CD4-positive, alpha-beta T cell (primary cell): ENCODE results near the gene GPRC5C. TPM values are rescaled to one million over a fixed set of nuclear protein-coding genes. Genes with fewer than 3 reads are reported as not detected.
A peak's percentile ranks its signal among the peaks of the same experiment; 100 is the strongest.

ENCODE experiments used
- ATAC-seq: fragments of 200-7000 bp; cut with Tn5 transposase; one replicate; pipeline ENCODE4 v1.10.0; 2022; ENCODE audit warnings: mild to moderate bottlenecking; ENCODE audit not compliant: poor library complexity
- CTCF ChIA-PET: fragments of 350-600 bp; sonication (Branson Sonifier 250); formaldehyde crosslinking; loops from one replicate; lab custom pipeline; 2021; ENCODE audit warnings: antibody characterized with exemption, inconsistent platforms; lab: Charles Lee
- POLR2A ChIA-PET: fragments of 350-600 bp; sonication (Branson Sonifier 250); formaldehyde crosslinking; loops from one replicate; lab custom pipeline; 2021; ENCODE audit warnings: antibody characterized with exemption, inconsistent platforms; lab: Charles Lee
- DNase-seq, 14 experiments: peaks; one replicate each; pipeline ENCODE4 v3.0.0-alpha.2; 2013 to 2020; ENCODE audit warnings: mixed read lengths in 2 of 14
- H3K27ac ChIP-seq, 2 donors: one replicate each; pipeline versions ENCODE4 v1.5.1 to v1.7.0; 2013; ENCODE audit warnings: low read length in 2 of 2, low read depth in 1 of 2, mild to moderate bottlenecking in 1 of 2
- H3K27me3 ChIP-seq, 2 experiments: 1 replicate in 1 of 2; 2 replicates in 1 of 2; pipeline versions ENCODE4 v1.6.1 to v1.7.0; 2013; ENCODE audit warnings: low read length in 2 of 2, control low read depth in 1 of 2, mild to moderate bottlenecking in 1 of 2, moderate library complexity in 1 of 2; ENCODE audit not compliant: insufficient read depth in 2 of 2, control insufficient read depth in 1 of 2
- H3K36me3 ChIP-seq: one replicate; pipeline ENCODE4 v1.6.1; 2013; ENCODE audit warnings: low read length, control low read depth; ENCODE audit not compliant: insufficient read depth
- H3K4me1 ChIP-seq: one replicate; pipeline ENCODE4 v1.6.1; 2013; ENCODE audit warnings: low read length, control low read depth; ENCODE audit not compliant: insufficient read depth
- H3K4me3 ChIP-seq: one replicate; pipeline ENCODE4 v1.5.1; 2013; ENCODE audit warnings: mild to moderate bottlenecking, low read length, moderate library complexity
- H3K9me3 ChIP-seq, 2 experiments: 1 replicate in 1 of 2; 2 replicates in 1 of 2; pipeline versions ENCODE4 v1.6.1 to v1.7.0; 2013; ENCODE audit warnings: low read length in 2 of 2, mild to moderate bottlenecking in 2 of 2, control low read depth in 1 of 2, moderate library complexity in 1 of 2; ENCODE audit not compliant: control insufficient read depth in 1 of 2, insufficient read depth in 1 of 2
- H3K27ac Mint-ChIP-seq: one replicate; pipeline ENCODE4 v1.8.0; 2020; ENCODE audit warnings: mixed read lengths
- H3K27me3 Mint-ChIP-seq: one replicate; pipeline ENCODE4 v1.8.0; 2021; ENCODE audit warnings: mixed read lengths
- H3K36me3 Mint-ChIP-seq: one replicate; pipeline ENCODE4 v1.8.0; 2021; ENCODE audit warnings: low read depth, mixed read lengths
- H3K4me1 Mint-ChIP-seq: one replicate; pipeline ENCODE4 v1.8.0; 2021; ENCODE audit warnings: low read depth, mixed read lengths
- H3K4me3 Mint-ChIP-seq: one replicate; pipeline ENCODE4 v1.8.0; 2020; ENCODE audit warnings: mild to moderate bottlenecking, mixed read lengths
- H3K9me3 Mint-ChIP-seq: one replicate; pipeline ENCODE4 v1.8.0; 2020; ENCODE audit warnings: mixed read lengths
- intact Hi-C, 2 experiments: fragments of 100-400 bp; cut with DNase I in 1 of 2; cut with micrococcal nuclease in 1 of 2; formaldehyde crosslinking; loops; one replicate each; pipeline versions ENCODE4 v1.15.1 to v1.9.0; 2023 to 2025; cut with DNase I, micrococcal nuclease
- total RNA-seq, 174 experiments: library from RNA in 2 of 174; stranded (reverse) in 2 of 174; gene quantifications; one replicate each; pipeline ENCODE4 v1.2.3 and lab custom pipeline; 2021 to 2026
- TF ChIP-seq, protein P1 (sequence below): fragments of 200-600 bp; IDR thresholded peaks from one replicate; pipeline ENCODE4 v1.8.0; 2022; ENCODE audit warnings: antibody characterized with exemption, mild to moderate bottlenecking

Gene GPRC5C
- total RNA-seq, 2 experiments from 2014 or later: not detected

DNA sequence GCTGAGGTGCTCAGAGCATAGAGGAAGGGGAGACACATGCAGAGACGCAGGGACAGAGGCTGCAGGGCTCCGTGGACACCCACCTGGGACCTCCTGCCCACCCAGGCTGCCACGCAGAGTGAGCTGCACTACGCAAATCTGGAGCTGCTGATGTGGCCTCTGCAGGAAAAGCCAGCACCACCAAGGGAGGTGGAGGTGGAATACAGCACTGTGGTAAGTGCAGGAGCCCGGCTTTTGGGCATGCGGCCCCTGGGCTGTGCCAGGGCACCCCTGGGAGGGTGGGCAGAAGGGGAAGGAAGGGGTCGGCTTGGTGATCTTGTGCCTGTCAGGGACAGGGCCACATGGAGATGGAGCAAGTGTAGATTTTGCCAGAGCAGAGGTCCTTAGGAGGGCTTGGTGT is 49.7 kb downstream of the GPRC5C start:
- no peak overlapping the region for H3K4me3 Mint-ChIP-seq
- H3K4me1 ChIP-seq: peaks cover 45% of the 10 kb centered on the region
- H3K27me3 ChIP-seq: no peaks in the 10 kb centered on the region
- H3K27me3 Mint-ChIP-seq: no peaks in the 10 kb centered on the region
- peaks cover 5% of the 10 kb centered on the region for H3K36me3 Mint-ChIP-seq
- H3K9me3 Mint-ChIP-seq: no peaks in the 10 kb centered on the region
- H3K27ac ChIP-seq: no peak overlapping the region
- POLR2A ChIA-PET: no interaction called here
- no peak overlapping the region for H3K27ac Mint-ChIP-seq
- TF ChIP-seq, protein P1, sequence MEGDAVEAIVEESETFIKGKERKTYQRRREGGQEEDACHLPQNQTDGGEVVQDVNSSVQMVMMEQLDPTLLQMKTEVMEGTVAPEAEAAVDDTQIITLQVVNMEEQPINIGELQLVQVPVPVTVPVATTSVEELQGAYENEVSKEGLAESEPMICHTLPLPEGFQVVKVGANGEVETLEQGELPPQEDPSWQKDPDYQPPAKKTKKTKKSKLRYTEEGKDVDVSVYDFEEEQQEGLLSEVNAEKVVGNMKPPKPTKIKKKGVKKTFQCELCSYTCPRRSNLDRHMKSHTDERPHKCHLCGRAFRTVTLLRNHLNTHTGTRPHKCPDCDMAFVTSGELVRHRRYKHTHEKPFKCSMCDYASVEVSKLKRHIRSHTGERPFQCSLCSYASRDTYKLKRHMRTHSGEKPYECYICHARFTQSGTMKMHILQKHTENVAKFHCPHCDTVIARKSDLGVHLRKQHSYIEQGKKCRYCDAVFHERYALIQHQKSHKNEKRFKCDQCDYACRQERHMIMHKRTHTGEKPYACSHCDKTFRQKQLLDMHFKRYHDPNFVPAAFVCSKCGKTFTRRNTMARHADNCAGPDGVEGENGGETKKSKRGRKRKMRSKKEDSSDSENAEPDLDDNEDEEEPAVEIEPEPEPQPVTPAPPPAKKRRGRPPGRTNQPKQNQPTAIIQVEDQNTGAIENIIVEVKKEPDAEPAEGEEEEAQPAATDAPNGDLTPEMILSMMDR: no peak
- peaks cover 43% of the 10 kb centered on the region for H3K4me1 Mint-ChIP-seq
- peaks cover 35% of the 10 kb centered on the region for H3K36me3 ChIP-seq
- H3K4me3 ChIP-seq: no peak overlapping the region
- intact Hi-C loops: no loop called here
- CTCF ChIA-PET: interaction anchor here (1.3 kb wide), 1 partner anchor 103 kb away, joined by 3 read pairs; no protein-coding TSS in a partner anchor
- no peak for DNase-seq
- no peaks in the 10 kb centered on the region for H3K9me3 ChIP-seq
- no peak for ATAC-seq

DNA sequence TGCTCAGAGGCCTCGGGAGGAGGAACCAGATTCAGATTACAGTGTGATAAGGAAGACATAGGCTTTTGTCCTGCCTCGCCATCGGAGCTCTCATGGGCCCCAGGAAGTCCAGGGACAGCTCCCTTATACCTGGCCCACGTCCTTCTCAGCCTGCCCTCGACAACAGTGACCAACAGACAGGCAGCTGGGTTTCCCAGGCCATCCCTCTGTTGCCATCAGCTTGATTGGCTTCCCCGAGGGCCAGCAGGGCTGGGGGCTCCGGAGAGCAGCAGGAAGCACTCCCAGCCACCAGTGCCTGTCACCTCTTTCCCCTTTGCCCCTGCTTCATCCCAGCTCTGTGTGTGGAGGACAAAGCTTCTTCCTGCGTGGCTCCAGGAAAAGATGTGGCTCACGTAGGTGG is 52.2 kb downstream of the GPRC5C start:
- DNase-seq (peak in 1 of 14 experiments; percentile 14), ATAC-seq (no peak)
- intact Hi-C loops: no loop called here
- H3K36me3 Mint-ChIP-seq: no peaks in the 10 kb centered on the region
- H3K27ac Mint-ChIP-seq: no peak overlapping the region
- Histone ChIP-seq H3K36me3 (peaks cover 30% of the 10 kb centered on the region), H3K27me3 (no peaks in the 10 kb centered on the region), H3K27ac (no peak overlapping the region), H3K4me1 (peaks cover 24% of the 10 kb centered on the region), H3K4me3 (no peak overlapping the region), H3K9me3 (no peaks in the 10 kb centered on the region)
- ChIA-PET CTCF (interaction anchor here (0.5 kb wide), 1 partner anchor 113 kb away, joined by 4 read pairs; no protein-coding TSS in a partner anchor), POLR2A (no interaction called here)
- H3K4me1 Mint-ChIP-seq: peaks cover 22% of the 10 kb centered on the region
- TF ChIP-seq, protein P1: no peak
- H3K4me3 Mint-ChIP-seq: no peak overlapping the region
- H3K9me3 Mint-ChIP-seq: no peaks in the 10 kb centered on the region
- no peaks in the 10 kb centered on the region for H3K27me3 Mint-ChIP-seq

DNA sequence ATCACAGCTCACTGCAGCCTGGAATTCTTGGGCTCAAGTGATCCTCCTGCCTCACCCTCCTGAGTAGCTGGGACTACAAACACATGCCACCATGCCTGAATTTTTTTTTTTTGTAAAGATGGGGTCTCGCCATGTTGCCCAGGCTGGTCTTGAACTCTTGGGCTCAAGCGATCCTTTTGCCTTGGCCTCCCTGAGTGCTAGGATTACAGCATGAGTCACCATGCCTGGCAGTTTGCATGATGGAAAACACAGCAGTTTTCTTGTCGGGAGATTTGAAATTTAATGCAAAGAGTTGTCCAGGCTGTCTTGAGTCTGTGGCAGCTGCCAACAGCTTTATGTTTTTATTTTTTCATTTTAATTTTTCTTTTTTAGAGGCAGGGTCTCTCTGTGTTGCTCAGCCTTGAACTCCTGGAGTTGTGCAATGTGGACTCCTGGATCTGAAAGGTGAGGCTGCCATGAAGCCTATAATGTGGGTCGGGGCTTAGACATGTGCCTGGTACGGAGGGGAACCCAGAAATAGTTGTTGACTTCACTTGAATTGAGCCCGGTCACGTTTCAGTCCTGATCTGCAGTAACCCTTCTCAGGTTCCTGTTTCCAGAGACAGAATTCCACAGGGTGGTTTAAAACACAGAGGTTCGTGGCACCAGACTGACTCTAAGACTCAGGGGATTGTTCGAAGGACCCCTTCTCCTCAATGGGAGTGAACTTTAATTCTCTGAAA is 53.3 kb downstream of the GPRC5C start:
- no peak overlapping the region for H3K4me3 ChIP-seq
- POLR2A ChIA-PET: no interaction called here
- H3K9me3 ChIP-seq: no peaks in the 10 kb centered on the region
- no peaks in the 10 kb centered on the region for H3K36me3 Mint-ChIP-seq
- H3K9me3 Mint-ChIP-seq: no peaks in the 10 kb centered on the region
- H3K4me1 Mint-ChIP-seq: peaks cover 11% of the 10 kb centered on the region
- peaks cover 21% of the 10 kb centered on the region for H3K36me3 ChIP-seq
- TF ChIP-seq, protein P1: no peak
- no peak for DNase-seq
- CTCF ChIA-PET: no interaction called here
- H3K4me1 ChIP-seq: peaks cover 13% of the 10 kb centered on the region
- H3K27ac ChIP-seq: no peak overlapping the region
- no peak overlapping the region for H3K27ac Mint-ChIP-seq
- H3K27me3 ChIP-seq: no peaks in the 10 kb centered on the region
- ATAC-seq: no peak
- no peaks in the 10 kb centered on the region for H3K27me3 Mint-ChIP-seq
- no peak overlapping the region for H3K4me3 Mint-ChIP-seq
- intact Hi-C loops: no loop called here
